Stimulated activated effector memory CD8-positive, alpha-beta T cell treated with anti-CD3 and anti-CD28 coated beads, Interleukin-12 subunit alpha, Interleukin-12 subunit beta, amount 100 ng/mL, for 72 hours (primary cell): ENCODE measurements around the gene TRIM28.

Source experiments
- ATAC-seq: fragments of 150-1000 bp; cut with Tn5 transposase; 2 replicates; pipeline ENCODE4 v1.10.0; 2021
- DNase-seq, 2 donors: peaks; one replicate each; pipeline ENCODE4 v3.0.0; 2021 to 2022; ENCODE audit warnings: low spot score in 2 of 2
- H3K27ac Mint-ChIP-seq: one replicate; pipeline ENCODE4 v1.8.0; 2022; ENCODE audit warnings: mild to moderate bottlenecking, mixed read lengths
- H3K36me3 Mint-ChIP-seq: one replicate; pipeline ENCODE4 v1.8.0; 2022; ENCODE audit warnings: mild to moderate bottlenecking, mixed read lengths
- H3K4me1 Mint-ChIP-seq: one replicate; pipeline ENCODE4 v1.8.0; 2022; ENCODE audit warnings: mixed read lengths
- H3K4me3 Mint-ChIP-seq: one replicate; pipeline ENCODE4 v1.8.0; 2022; ENCODE audit warnings: mild to moderate bottlenecking, mixed read lengths
- H3K9me3 Mint-ChIP-seq: one replicate; pipeline ENCODE4 v1.8.0; 2022; ENCODE audit warnings: mixed read lengths

The TRIM28 gene

GRCh38 chr19:58586133-58586765 is 42.4 kb downstream of the TRIM28 start:
- peaks cover 33% of the 10 kb centered on the region for H3K36me3 Mint-ChIP-seq
- ATAC-seq (no peak), DNase-seq (peak in 1 of 2 donors; percentile 46)
- H3K4me3 Mint-ChIP-seq, result no peak overlapping the region
- no peak overlapping the region for H3K27ac Mint-ChIP-seq
- H3K9me3 Mint-ChIP-seq, result no peaks in the 10 kb centered on the region
- peaks cover 9% of the 10 kb centered on the region for H3K4me1 Mint-ChIP-seq
